Measurements from ENCODE around the gene C2orf68. TPM values are rescaled to one million over a fixed set of nuclear protein-coding genes. Genes with fewer than 3 reads are reported as not detected.

C2orf68 gene
- total and polyA plus RNA-seq, 2 of the 13 experiments (the other 11 are each of a cell fraction or from before 2014, with no cell fraction given), result 47.1 to 77.4 TPM

DNA sequence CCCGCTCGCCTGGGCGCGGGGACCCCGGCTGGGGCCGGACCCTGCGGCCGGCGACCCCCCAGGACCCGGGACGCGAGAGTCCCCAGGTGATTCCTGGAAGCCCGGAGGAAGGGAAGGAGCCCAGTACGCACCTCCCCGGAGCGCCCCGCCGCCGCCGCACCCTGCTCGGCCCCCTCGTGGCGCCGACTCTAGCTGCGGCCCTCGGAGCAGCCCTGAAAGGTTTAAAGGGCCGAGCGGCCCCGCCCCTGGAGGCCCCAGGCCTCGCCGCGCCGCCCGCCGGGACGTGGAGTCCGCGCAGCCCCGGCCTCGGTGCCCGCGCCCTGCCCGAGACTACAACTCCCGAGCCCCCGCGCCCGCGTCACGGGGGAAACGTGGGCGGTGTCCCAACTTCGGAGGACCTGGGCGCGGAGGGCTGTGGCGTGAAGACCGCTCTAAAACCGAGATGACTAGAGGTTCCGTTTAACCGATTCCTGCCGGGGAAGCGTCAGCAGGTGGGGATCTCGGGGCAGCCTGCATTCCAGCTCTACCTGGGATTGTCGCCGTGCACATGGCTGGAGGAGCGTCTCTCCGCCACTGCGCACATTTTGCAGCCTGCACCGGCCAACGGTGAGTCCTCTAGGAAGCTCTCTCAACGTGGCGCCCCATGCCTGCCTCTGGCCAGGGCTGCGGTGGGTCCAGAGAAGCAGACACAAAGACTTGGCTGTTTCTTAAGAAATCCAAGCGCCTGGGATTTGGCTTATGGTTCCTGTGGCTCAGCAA lies 9.2 kb downstream of the C2orf68 start, which contains the start of gene TMEM150A (continued):
- TF ChIP-seq, protein P1, sequence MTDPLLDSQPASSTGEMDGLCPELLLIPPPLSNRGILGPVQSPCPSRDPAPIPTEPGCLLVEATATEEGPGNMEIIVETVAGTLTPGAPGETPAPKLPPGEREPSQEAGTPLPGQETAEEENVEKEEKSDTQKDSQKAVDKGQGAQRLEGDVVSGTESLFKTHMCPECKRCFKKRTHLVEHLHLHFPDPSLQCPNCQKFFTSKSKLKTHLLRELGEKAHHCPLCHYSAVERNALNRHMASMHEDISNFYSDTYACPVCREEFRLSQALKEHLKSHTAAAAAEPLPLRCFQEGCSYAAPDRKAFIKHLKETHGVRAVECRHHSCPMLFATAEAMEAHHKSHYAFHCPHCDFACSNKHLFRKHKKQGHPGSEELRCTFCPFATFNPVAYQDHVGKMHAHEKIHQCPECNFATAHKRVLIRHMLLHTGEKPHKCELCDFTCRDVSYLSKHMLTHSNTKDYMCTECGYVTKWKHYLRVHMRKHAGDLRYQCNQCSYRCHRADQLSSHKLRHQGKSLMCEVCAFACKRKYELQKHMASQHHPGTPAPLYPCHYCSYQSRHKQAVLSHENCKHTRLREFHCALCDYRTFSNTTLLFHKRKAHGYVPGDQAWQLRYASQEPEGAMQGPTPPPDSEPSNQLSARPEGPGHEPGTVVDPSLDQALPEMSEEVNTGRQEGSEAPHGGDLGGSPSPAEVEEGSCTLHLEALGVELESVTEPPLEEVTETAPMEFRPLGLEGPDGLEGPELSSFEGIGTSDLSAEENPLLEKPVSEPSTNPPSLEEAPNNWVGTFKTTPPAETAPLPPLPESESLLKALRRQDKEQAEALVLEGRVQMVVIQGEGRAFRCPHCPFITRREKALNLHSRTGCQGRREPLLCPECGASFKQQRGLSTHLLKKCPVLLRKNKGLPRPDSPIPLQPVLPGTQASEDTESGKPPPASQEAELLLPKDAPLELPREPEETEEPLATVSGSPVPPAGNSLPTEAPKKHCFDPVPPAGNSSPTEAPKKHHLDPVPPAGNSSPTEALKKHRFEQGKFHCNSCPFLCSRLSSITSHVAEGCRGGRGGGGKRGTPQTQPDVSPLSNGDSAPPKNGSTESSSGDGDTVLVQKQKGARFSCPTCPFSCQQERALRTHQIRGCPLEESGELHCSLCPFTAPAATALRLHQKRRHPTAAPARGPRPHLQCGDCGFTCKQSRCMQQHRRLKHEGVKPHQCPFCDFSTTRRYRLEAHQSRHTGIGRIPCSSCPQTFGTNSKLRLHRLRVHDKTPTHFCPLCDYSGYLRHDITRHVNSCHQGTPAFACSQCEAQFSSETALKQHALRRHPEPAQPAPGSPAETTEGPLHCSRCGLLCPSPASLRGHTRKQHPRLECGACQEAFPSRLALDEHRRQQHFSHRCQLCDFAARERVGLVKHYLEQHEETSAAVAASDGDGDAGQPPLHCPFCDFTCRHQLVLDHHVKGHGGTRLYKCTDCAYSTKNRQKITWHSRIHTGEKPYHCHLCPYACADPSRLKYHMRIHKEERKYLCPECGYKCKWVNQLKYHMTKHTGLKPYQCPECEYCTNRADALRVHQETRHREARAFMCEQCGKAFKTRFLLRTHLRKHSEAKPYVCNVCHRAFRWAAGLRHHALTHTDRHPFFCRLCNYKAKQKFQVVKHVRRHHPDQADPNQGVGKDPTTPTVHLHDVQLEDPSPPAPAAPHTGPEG (CRISPR knock-in tag; IDR thresholded peaks at IDR 0.05), result peak; percentile 51; the same call in 1 of the 2 replicates
- peak; percentile 78 for TF ChIP-seq IRF2 (CRISPR knock-in tag; IDR thresholded peaks at IDR 0.05)
- TF ChIP-seq, protein P2, sequence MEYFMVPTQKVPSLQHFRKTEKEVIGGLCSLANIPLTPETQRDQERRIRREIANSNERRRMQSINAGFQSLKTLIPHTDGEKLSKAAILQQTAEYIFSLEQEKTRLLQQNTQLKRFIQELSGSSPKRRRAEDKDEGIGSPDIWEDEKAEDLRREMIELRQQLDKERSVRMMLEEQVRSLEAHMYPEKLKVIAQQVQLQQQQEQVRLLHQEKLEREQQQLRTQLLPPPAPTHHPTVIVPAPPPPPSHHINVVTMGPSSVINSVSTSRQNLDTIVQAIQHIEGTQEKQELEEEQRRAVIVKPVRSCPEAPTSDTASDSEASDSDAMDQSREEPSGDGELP (IDR thresholded peaks at IDR 0.05; ENCODE audit: borderline replicate concordance, low read depth), result no peak
- TF ChIP-seq HES4 (CRISPR knock-in tag; IDR thresholded peaks at IDR 0.05; ENCODE audit: borderline replicate concordance), result no peak
- peak; percentile 100 for TF ChIP-seq ZNF367 (CRISPR knock-in tag; IDR thresholded peaks at IDR 0.05; ENCODE audit: borderline replicate concordance)
- TF ChIP-seq, protein P3, sequence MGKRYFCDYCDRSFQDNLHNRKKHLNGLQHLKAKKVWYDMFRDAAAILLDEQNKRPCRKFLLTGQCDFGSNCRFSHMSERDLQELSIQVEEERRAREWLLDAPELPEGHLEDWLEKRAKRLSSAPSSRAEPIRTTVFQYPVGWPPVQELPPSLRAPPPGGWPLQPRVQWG (CRISPR knock-in tag; IDR thresholded peaks at IDR 0.05; ENCODE audit: borderline replicate concordance, low read depth), result no peak
- TF ChIP-seq, protein P4, sequence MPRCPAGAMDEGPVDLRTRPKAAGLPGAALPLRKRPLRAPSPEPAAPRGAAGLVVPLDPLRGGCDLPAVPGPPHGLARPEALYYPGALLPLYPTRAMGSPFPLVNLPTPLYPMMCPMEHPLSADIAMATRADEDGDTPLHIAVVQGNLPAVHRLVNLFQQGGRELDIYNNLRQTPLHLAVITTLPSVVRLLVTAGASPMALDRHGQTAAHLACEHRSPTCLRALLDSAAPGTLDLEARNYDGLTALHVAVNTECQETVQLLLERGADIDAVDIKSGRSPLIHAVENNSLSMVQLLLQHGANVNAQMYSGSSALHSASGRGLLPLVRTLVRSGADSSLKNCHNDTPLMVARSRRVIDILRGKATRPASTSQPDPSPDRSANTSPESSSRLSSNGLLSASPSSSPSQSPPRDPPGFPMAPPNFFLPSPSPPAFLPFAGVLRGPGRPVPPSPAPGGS (CRISPR knock-in tag; IDR thresholded peaks at IDR 0.05), result peak; percentile 86; the same call in 1 of the 2 replicates
- peak; percentile 73; the same call in 1 of the 2 replicates for TF ChIP-seq ZNF652 (CRISPR knock-in tag; IDR thresholded peaks at IDR 0.05; ENCODE audit: borderline replicate concordance, low read depth)
- TF ChIP-seq PHB2 (IDR thresholded peaks at IDR 0.05; ENCODE audit: partially characterized antibody), result no peak
- TF ChIP-seq CREB1 (IDR thresholded peaks at IDR 0.05), result peak; percentile 83
- TF ChIP-seq CREB1 (CRISPR knock-in tag; IDR thresholded peaks at IDR 0.05), result peak; percentile 74
- peak; percentile 70; the same call in 1 of the 2 replicates for TF ChIP-seq ZNF839 (CRISPR knock-in tag; IDR thresholded peaks at IDR 0.05; ENCODE audit: borderline replicate concordance)
- peak; percentile 55; the same call in 1 of the 2 replicates for TF ChIP-seq ZNF605 (CRISPR knock-in tag; IDR thresholded peaks at IDR 0.05)
- TF ChIP-seq RCOR2 (CRISPR knock-in tag; IDR thresholded peaks at IDR 0.05), result no peak
- peak; percentile 62 for TF ChIP-seq ZBTB7A (CRISPR knock-in tag; IDR thresholded peaks at IDR 0.05)
- TF ChIP-seq FOXK1 (CRISPR knock-in tag; IDR thresholded peaks at IDR 0.05; ENCODE audit: borderline replicate concordance, low read depth), result peak; percentile 73; the same call in 1 of the 2 replicates
- TF ChIP-seq, protein P5, sequence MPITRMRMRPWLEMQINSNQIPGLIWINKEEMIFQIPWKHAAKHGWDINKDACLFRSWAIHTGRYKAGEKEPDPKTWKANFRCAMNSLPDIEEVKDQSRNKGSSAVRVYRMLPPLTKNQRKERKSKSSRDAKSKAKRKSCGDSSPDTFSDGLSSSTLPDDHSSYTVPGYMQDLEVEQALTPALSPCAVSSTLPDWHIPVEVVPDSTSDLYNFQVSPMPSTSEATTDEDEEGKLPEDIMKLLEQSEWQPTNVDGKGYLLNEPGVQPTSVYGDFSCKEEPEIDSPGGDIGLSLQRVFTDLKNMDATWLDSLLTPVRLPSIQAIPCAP (CRISPR knock-in tag; IDR thresholded peaks at IDR 0.05; ENCODE audit: low read depth), result no peak
- TF ChIP-seq ZNF747 (CRISPR knock-in tag; IDR thresholded peaks at IDR 0.05; ENCODE audit: borderline replicate concordance), result no peak
- no peak for TF ChIP-seq ZNF20 (CRISPR knock-in tag; IDR thresholded peaks at IDR 0.05)
- no peak for TF ChIP-seq NFRKB (IDR thresholded peaks at IDR 0.05)
- TF ChIP-seq, protein P6, sequence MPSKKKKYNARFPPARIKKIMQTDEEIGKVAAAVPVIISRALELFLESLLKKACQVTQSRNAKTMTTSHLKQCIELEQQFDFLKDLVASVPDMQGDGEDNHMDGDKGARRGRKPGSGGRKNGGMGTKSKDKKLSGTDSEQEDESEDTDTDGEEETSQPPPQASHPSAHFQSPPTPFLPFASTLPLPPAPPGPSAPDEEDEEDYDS (CRISPR knock-in tag; IDR thresholded peaks at IDR 0.05), result peak; percentile 95
